Endometrial microvascular endothelial cells (primary cell): ENCODE data around the gene FBXW11. TPM values are rescaled to one million over a fixed set of nuclear protein-coding genes. Genes with fewer than 3 reads are reported as not detected.

Experiments
- in situ Hi-C: cut with HindIII; loops from 2 replicates; pipeline ENCODE4 v1.10.0; 2017; ENCODE audit warnings: low sequenced_read_pairs, low pct_unique_long_range_greater_than_20kb; ENCODE audit errors: inconsistent ontology term
- total RNA-seq: library from RNA; depleted of rRNA; stranded (reverse); fragments of >200 nt; gene quantifications from one replicate; pipeline ENCODE4 v1.2.3, GENCODE V29; 2015; ENCODE audit errors: inconsistent ontology term

Gene FBXW11
- total RNA-seq, 1 donor from 2014 or later: 39.5 TPM

- in situ Hi-C loops: loop anchor here (25.0 kb wide), 1 partner anchor 221 kb away; no protein-coding TSS in a partner anchor
Observed at GRCh38 chr5:171858303-171858702, 148.1 kb downstream of the FBXW11 start.

DNA sequence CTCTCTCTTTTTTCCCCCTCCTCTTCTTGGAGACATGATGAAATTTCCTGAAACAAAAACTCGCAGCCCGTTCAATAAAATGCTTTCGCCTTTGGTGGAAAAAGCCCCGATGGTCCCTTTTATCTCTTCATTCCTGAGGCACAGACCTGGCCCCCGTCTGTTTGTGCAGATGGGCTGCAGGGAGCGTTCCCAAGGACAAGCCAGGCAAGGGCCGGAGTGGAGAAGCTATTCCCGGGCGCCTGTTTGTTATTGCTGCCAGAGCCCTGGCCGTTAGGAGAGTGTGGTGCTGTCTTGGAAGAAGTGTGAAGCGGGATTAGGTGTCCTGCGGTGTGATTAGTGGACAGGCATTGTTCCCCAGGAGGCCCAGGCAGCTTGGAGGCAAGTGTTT is 149.0 kb downstream of the FBXW11 start:
- in situ Hi-C loops: loop anchor here (25.0 kb wide), 1 partner anchor 220 kb away; no protein-coding TSS in a partner anchor

DNA sequence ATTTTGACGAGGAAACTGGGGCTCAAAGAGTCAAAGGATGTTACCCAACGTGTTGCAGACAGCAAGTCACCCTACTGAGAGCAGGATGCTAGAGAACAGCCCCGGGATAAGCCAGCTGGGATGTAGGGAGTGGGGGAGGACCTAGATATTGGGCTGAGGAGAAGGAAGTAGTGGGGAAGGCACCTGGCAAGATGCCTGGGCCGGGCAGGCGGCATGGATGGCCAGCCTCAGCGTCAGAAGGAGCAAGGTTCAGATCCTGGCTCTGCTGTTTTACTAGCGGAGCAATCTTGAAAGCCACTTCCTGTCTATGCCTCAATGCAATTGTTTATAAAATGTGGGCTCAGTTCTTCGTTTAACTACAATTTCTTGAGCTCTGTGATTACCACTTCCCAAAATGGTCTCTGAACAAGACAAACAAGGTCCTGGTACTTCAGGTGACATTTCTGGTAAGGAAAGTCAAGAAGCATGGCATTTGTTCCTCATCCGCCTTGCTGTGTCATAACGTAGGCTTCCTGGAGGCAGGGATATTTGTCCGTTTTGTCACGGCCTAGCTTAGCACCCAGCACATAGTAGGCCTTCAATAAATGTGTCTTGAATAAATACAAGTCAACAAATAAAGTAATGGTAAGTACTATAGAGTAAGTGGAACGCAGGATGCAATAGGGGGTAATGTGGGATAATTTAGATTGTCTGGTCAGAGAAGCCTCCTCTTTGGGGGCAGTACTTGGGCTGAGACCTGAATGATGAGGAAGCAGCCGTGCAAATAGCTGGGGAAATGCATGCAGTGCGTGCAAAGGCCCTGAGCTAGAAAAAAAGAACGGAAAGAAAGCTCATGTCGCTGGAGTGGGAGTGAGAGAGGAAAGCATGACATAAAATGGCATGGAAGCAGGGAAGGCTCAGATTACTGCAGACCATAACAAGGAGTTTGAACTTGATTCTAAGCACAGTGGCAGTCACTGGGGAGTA is 150.4 kb downstream of the FBXW11 start:
- in situ Hi-C loops: loop anchor here (25.0 kb wide), 1 partner anchor 219 kb away; no protein-coding TSS in a partner anchor

DNA sequence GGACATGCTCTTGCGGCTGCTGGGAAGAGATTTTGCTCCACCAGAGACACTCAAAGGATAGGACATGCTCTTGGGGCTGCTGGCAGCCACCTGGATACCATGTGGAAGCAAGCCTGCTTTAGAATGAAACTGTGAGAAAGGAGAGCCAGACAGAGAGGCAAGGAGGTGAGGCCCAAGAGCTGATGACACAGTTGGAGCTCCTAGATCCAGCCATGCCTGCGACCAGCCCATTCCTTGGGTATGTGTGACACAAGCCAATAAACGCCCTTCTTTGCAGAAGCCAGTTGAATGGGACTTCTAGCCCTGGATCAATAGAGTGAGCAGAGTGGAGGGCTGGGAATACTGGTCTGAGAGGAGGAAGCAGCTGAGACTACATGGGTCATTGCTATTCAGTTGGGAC is 151.2 kb downstream of the FBXW11 start:
- in situ Hi-C loops: loop anchor here (25.0 kb wide), 1 partner anchor 218 kb away; no protein-coding TSS in a partner anchor

DNA sequence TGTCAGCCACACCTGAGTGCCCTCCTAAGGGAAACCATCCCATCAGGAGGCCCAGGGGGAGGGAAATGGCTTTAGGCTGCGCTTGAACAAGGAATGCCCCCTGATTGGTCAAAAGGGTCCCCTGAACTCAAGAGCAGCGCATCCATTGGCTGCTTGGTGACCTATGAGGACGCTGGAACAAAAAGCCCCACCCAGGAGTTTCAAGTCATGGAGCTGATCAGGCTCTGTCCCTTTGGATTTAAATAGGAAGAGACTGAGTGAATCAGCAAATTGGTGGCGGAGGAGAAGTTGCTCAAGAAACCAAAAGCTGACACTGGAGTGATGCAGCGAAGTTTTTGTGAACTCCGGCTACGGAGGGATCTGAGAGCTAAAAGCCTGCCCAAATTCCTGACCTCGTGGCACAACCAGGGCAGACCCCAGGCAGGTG is 154.2 kb downstream of the FBXW11 start:
- in situ Hi-C loops: loop anchor here (25.0 kb wide), 1 partner anchor 215 kb away; no protein-coding TSS in a partner anchor

- in situ Hi-C loops: loop anchor here (25.0 kb wide), 1 partner anchor 214 kb away; no protein-coding TSS in a partner anchor
Observed at GRCh38 chr5:171851251-171851650, 155.2 kb downstream of the FBXW11 start.

- in situ Hi-C loops: loop anchor here (25.0 kb wide), 1 partner anchor 213 kb away; no protein-coding TSS in a partner anchor
Observed at GRCh38 chr5:171850324-171850947, 156.0 kb downstream of the FBXW11 start.

DNA sequence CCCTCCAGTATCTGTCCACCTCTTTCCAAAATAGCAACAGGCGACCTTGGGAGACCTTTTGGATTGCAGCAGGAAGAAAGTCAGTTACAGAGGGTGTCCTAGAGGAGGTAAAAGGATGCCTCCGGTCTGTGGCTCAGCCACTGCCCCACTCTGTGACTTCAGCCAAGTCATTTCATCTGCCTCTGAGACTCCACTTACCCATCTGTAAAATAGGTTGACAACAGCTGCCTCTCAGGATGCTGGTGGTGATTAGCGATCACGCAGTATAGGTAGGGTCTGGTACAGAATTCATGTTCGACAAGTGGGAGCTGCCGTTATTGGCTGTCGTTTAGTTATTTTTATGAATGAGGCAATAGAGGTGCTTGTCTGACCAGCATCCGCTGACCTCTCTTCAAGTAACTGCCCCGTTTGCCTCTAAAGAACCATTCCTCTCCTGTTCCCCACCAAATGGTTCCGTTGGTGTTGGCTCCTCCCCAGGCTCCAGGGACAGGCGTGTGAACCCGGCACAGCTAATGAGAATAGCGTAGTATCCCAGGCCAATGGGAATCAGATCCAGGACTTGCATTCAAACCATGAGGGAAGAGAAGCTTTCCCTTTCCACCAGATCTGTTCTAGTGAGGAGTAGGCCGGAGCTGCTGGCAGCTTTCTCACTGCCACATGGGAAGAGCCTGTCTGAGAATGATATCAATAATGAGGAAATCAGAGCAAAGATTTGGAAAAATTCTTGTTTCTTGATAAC is 156.7 kb downstream of the FBXW11 start:
- in situ Hi-C loops: loop anchor here (25.0 kb wide), 1 partner anchor 212 kb away; no protein-coding TSS in a partner anchor

DNA sequence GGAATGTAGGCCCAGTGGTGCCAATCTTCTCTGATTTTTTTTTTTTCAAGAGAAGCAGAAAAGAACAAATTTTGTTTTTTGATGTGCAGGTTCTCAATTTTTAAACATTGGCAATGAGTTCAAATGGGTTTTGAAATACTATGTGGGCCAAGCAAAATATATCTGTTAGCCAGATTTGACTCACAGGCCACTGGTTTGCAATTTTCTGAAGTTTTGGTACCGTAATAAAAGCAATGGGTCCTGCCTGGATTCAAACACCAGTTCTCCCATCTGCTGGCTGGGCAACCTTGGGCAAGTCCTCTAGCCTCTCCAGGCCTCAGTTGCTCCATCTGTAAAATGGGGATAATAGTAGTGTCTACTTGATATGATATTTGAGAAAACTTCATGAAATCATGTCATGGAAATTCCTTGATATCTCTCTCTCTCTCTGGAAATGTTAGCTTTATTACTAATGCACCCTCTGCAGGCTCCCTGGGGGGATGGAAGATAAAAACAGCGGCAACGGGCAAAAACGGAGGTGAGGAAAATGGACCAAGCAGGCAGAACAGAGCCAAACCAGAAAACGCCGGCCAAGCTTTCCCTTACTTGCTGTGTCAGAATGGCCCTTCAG is 157.4 kb downstream of the FBXW11 start:
- in situ Hi-C loops: no loop called here

GRCh38 chr5:171848486-171848885 is 158.0 kb downstream of the FBXW11 start:
- in situ Hi-C loops: no loop called here

DNA sequence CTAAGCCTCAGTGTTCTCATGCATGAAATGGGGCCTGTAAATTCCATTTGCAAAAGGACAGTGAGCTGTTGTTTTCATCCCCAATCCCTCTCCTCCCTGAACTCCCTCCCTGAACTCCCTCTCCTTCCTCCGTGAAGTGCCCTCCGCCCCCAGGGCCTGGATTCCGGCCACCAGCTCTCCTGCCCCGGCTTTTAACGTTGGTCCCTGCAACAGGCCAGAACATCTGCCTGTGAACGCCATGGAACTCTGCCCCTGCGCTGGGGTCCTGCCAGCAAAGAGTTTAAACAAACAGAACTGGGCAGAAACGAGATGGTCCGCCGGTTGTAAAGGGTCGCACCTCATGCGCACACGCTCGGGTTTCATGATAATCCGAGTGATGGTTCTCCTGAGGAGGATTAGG is 158.4 kb downstream of the FBXW11 start:
- in situ Hi-C loops: no loop called here

DNA sequence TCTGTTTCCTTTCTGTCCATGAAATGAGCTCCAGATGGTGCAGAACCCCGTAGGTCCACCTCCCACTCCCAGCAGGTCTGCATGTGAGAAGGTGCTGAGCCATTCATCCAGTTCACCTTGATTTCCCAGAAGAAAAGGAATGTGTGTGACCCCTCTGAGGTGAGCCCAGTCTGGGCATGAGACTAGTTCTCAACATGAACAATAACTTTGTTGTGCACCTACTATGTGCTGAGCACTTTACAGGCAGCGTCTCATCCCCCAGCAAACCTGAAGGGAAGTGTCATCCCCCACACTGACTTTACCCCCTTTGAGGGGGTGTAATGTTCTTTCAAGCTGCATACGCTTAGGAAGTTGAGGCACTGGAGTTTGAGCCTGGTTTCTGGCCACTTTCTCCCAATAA is 159.4 kb downstream of the FBXW11 start:
- in situ Hi-C loops: no loop called here

DNA sequence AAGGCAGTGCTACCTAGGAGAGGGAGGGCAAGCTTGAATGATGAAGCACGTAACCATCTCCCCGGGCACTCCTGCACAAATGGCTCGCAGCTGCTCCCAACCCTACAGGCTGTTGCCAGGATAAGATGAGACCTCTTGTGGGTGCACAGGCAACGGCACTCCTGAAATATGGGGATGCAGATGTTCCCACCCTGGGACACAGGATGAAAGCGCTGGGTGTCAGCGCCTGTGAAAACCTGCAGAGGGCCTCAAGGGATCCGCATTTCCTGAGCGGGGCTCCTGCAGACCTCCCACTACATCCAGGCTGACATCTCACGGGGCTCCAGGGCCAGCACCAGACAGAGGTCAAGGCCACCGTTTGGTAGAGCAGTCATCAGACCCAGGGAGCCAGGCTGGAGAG is 160.1 kb downstream of the FBXW11 start:
- in situ Hi-C loops: no loop called here

DNA sequence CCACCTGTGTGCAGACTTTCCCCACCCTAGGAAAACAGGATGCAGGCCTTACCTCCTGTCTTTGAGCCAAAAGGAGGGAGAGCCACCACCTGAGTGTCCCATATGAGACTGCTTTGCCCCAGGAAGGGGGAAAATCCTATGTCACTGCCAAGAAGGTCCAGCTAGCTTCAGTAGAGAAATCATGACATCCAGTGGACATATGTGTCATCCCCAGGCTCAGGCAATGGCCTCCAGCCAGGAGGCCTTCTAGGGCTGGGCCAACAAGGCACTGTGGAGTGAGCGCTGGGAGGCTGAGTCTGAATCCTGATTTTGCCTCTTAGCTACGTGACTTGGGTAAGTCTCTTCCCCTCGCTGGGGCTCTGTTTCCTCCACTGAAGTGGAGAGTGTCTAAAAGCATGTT is 160.6 kb downstream of the FBXW11 start:
- in situ Hi-C loops: no loop called here

DNA sequence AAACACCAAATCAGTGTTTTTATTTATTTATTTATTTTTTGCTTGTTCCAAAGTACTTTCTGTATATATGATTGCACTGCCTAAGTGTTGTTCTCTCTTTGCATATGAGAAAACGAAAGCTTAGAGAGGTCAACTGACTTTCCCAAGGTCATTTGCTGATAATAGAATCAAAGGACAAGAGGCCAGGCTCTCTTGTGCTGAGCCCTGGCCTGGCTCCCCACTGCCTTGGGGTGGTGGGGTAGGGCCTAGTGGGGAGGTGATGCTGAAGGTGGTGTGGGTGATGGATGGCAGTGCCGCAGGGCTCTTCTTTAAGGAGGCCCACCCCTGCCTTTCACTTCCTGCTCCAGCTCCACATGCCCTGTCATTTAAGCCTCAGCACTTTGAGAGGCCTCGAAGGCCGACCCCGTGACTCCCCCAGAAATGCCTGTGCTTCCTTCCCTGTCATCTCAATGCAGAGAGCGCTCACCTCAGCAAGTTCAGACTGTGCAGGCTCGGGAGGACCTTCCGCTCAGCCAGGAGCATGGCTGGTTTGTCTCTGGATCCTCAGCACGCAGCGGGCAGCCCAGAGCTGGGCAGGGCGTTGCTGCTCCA is 161.3 kb downstream of the FBXW11 start:
- in situ Hi-C loops: no loop called here

DNA sequence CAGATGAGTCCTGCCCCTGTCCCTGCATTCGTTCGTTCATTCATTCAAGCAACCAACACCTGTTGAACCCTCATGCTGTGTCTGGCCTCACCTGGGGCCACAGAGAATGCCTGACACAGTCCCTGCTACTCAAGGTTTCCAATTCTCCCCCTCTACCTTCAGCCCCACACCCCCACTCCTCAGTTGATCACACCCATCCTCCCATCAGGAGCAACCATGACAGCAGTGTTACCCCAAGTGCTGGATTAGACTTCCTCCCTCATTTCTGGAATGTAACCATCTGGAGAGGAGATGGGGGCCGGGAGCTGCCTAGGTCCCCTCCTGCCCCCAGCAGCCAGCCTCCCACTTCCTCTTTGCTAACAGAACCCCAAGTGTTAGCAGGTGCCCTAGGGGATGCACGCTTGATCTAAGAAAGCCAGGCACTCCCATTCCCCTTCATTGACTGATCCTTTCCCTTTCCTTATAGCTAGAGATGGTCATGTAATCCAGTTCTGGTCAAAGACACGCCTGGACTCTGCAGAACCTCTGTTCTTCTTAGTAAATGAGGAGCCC is 163.6 kb downstream of the FBXW11 start:
- in situ Hi-C loops: no loop called here

DNA sequence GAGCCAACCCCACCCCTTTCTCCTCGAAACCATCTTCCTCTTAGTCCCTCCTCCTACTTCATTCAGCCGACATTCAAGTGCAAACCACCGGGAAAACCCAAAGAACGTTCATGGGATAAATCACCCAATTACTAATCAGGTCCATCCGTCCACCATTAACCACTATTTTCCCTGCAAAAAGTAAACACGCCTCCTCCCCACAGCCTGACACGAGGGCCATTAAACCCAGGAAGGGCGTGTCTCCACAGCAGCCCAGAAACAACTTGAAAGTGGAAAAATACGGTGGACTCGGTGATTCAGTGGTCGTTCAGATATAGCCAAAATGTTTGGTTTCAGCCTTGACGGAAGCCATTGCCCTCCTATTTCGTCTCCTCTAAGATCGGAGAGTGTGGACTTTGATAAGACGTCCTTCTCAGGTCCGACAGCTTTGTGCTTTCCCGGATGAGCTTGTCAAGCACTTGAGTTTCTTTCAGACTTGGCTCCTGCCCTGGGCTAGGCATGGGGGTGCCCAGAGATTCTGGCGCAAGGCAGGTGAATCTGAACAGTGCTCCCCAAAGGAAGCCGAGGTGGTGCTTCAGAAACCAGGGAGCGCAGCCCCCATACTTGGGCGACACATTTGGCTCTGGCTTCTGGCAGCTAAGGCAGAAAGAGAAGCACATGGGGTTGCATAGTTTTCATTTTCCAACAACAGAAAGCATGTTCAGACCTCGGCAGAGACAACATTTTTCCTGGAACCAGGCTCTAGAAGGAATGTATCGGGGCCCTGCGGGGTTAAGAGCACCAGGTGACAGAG is 164.3 kb downstream of the FBXW11 start:
- in situ Hi-C loops: no loop called here
